Natural killer cell (primary cell): ENCODE measurements around the gene ANXA1. TPM values are rescaled to one million over a fixed set of nuclear protein-coding genes. Genes with fewer than 3 reads are reported as not detected.

Experiments used
- ATAC-seq, 3 donors: fragments of 150-1000 bp in 2 of 3; fragments of 200-7000 bp in 1 of 3; cut with Tn5 transposase; 1 replicate in 1 of 3; 2 replicates in 2 of 3; pipeline ENCODE4 v1.10.0; 2021; ENCODE audit warnings: mild to moderate bottlenecking in 2 of 3, moderate library complexity in 2 of 3
- DNase-seq, 2 donors: peaks; one replicate each; pipeline versions ENCODE4 v3.0.0 to v3.0.0-alpha.2; 2013 to 2021; ENCODE audit warnings: mixed read lengths in 1 of 2
- H3K27ac ChIP-seq: one replicate; pipeline ENCODE4 v1.5.1; 2013; ENCODE audit warnings: mild to moderate bottlenecking, low read length
- H3K27me3 ChIP-seq: one replicate; pipeline ENCODE4 v1.6.1; 2013; ENCODE audit warnings: low read length; ENCODE audit not compliant: control insufficient read depth, insufficient read depth
- H3K36me3 ChIP-seq: one replicate; pipeline ENCODE4 v1.6.1; 2013; ENCODE audit warnings: low read length; ENCODE audit not compliant: control insufficient read depth, insufficient read depth
- H3K4me1 ChIP-seq: one replicate; pipeline ENCODE4 v1.6.1; 2013; ENCODE audit warnings: low read length; ENCODE audit not compliant: control insufficient read depth, insufficient read depth
- H3K4me3 ChIP-seq: one replicate; pipeline ENCODE4 v1.5.1; 2013; ENCODE audit warnings: low read length
- H3K9me3 ChIP-seq: one replicate; pipeline ENCODE4 v1.6.1; 2013; ENCODE audit warnings: low read length; ENCODE audit not compliant: control insufficient read depth, insufficient read depth
- H3K27ac Mint-ChIP-seq, 2 donors: one replicate each; pipeline ENCODE4 v1.8.0; 2022; ENCODE audit warnings: mild to moderate bottlenecking in 2 of 2, mixed read lengths in 2 of 2, moderate library complexity in 1 of 2
- H3K27me3 Mint-ChIP-seq, 2 donors: one replicate each; pipeline ENCODE4 v1.8.0; 2022; ENCODE audit warnings: low read depth in 2 of 2, mixed read lengths in 2 of 2
- H3K36me3 Mint-ChIP-seq: one replicate; pipeline ENCODE4 v1.8.0; 2022; ENCODE audit warnings: mixed read lengths
- H3K4me1 Mint-ChIP-seq, 2 donors: one replicate each; pipeline ENCODE4 v1.8.0; 2022; ENCODE audit warnings: mixed read lengths in 2 of 2
- H3K4me3 Mint-ChIP-seq: one replicate; pipeline ENCODE4 v1.8.0; 2022; ENCODE audit warnings: mild to moderate bottlenecking, moderate library complexity, mixed read lengths
- H3K9me3 Mint-ChIP-seq, 2 donors: one replicate each; pipeline ENCODE4 v1.8.0; 2022; ENCODE audit warnings: mixed read lengths in 2 of 2
- CTCF ChIP-seq: fragments of 200-600 bp; IDR thresholded peaks from one replicate; pipeline ENCODE4 v1.8.0; 2022; ENCODE audit warnings: antibody characterized with exemption
- WGBS: methylation state at CpG from one replicate; pipeline ENCODE4 v1.1.7; 2013; ENCODE audit warnings: missing lambda C conversion rate; ENCODE audit not compliant: insufficient coverage; 5-methylcytosine and 5-hydroxymethylcytosine counted together
- intact Hi-C: fragments of 100-400 bp; cut with micrococcal nuclease; formaldehyde crosslinking; loops from one replicate; pipeline ENCODE4 v1.14.2; 2022
- total RNA-seq, 4 donors: library from RNA; stranded (reverse); fragments of 120-200 nt in 1 of 4; gene quantifications; one replicate each; pipeline versions ENCODE4 v1.2.3 to v1.2.4, GENCODE V29; 2013 to 2022

Gene ANXA1
- total RNA-seq, 3 donors from 2014 or later (not counting 1 experiment from before 2014, with no cell fraction given): 362 to 1,065 (median 419) TPM

- Histone ChIP-seq H3K4me3 (no peak overlapping the region), H3K27me3 (no peaks in the 10 kb centered on the region), H3K36me3 (peaks cover 45% of the 10 kb centered on the region), H3K27ac (no peak overlapping the region), H3K9me3 (no peaks in the 10 kb centered on the region), H3K4me1 (peaks cover 15% of the 10 kb centered on the region)
- Mint-ChIP-seq H3K27ac (peak overlapping the region; percentile 95), H3K36me3 (peaks cover 12% of the 10 kb centered on the region), H3K27me3 (no peaks in the 10 kb centered on the region), H3K4me1 (peaks cover 54 to 58% of the 10 kb centered on the region in 2 donors), H3K9me3 (no peaks in the 10 kb centered on the region), H3K4me3 (peak overlapping the region; percentile 55)
- no peak for TF ChIP-seq CTCF
- ATAC-seq: no peak
- DNase-seq: no peak
- intact Hi-C loops: loop anchor here (10.0 kb wide), 2 partner anchors 132 to 852 kb away; no protein-coding TSS in a partner anchor
These were observed 5.2 kb downstream of the ANXA1 start for GRCh38 chr9:73156865-73157187.

GRCh38 chr9:73157811-73158210 lies 6.1 kb downstream of the ANXA1 start:
- peaks cover 15% of the 10 kb centered on the region for H3K4me1 ChIP-seq
- ATAC-seq (no peak), DNase-seq (no peak)
- no peak overlapping the region for H3K27ac ChIP-seq
- H3K9me3 Mint-ChIP-seq: no peaks in the 10 kb centered on the region
- H3K36me3 Mint-ChIP-seq: peaks cover 15% of the 10 kb centered on the region
- H3K27ac Mint-ChIP-seq: peak overlapping the region; percentile 95
- H3K4me3 ChIP-seq: no peak overlapping the region
- no peaks in the 10 kb centered on the region for H3K9me3 ChIP-seq
- no peaks in the 10 kb centered on the region for H3K27me3 Mint-ChIP-seq
- no peak for TF ChIP-seq CTCF
- intact Hi-C loops: loop anchor here (10.0 kb wide), 2 partner anchors 133 to 853 kb away; no protein-coding TSS in a partner anchor
- WGBS: 79% methylated on average over 2 of the region's 2 CpGs
- H3K4me3 Mint-ChIP-seq: no peak overlapping the region
- H3K4me1 Mint-ChIP-seq: peaks cover 51 to 54% of the 10 kb centered on the region in 2 donors
- H3K36me3 ChIP-seq: peaks cover 55% of the 10 kb centered on the region
- H3K27me3 ChIP-seq: no peaks in the 10 kb centered on the region

- no peak for ATAC-seq
- WGBS: 93% methylated on average over 6 of the region's 6 CpGs
- H3K9me3 Mint-ChIP-seq: no peaks in the 10 kb centered on the region
- peaks cover 42 to 45% of the 10 kb centered on the region in 2 donors for H3K4me1 Mint-ChIP-seq
- peaks cover 64% of the 10 kb centered on the region for H3K36me3 ChIP-seq
- H3K36me3 Mint-ChIP-seq: peaks cover 24% of the 10 kb centered on the region
- H3K27me3 Mint-ChIP-seq: no peaks in the 10 kb centered on the region
- H3K4me3 Mint-ChIP-seq: no peak overlapping the region
- no peak overlapping the region for H3K27ac ChIP-seq
- peaks cover 16% of the 10 kb centered on the region for H3K4me1 ChIP-seq
- H3K27me3 ChIP-seq: no peaks in the 10 kb centered on the region
- no peak for TF ChIP-seq CTCF
- no peak for DNase-seq
- H3K27ac Mint-ChIP-seq: peak overlapping the region; percentile 95
- no peaks in the 10 kb centered on the region for H3K9me3 ChIP-seq
- H3K4me3 ChIP-seq: no peak overlapping the region
- intact Hi-C loops: loop anchor here (10.0 kb wide), 2 partner anchors 134 to 854 kb away; no protein-coding TSS in a partner anchor
These were observed 7.1 kb downstream of the ANXA1 start for GRCh38 chr9:73158723-73159122.

- no peak overlapping the region for H3K4me3 Mint-ChIP-seq
- TF ChIP-seq CTCF: no peak
- no peaks in the 10 kb centered on the region for H3K9me3 Mint-ChIP-seq
- H3K27ac ChIP-seq: no peak overlapping the region
- peaks cover 21 to 25% of the 10 kb centered on the region in 2 donors for H3K4me1 Mint-ChIP-seq
- peaks cover 38% of the 10 kb centered on the region for H3K36me3 Mint-ChIP-seq
- peak overlapping the region; percentile 20 to 70 for H3K27ac Mint-ChIP-seq
- ATAC-seq (no peak), DNase-seq (no peak)
- H3K4me1 ChIP-seq: peaks cover 8% of the 10 kb centered on the region
- H3K9me3 ChIP-seq: no peaks in the 10 kb centered on the region
- no peaks in the 10 kb centered on the region for H3K27me3 Mint-ChIP-seq
- 100% methylated on average over 4 of the region's 5 CpGs for WGBS
- H3K4me3 ChIP-seq: no peak overlapping the region
- intact Hi-C loops: no loop called here
- H3K36me3 ChIP-seq: peaks cover 85% of the 10 kb centered on the region
- no peaks in the 10 kb centered on the region for H3K27me3 ChIP-seq
These were observed 9.2 kb downstream of the ANXA1 start for GRCh38 chr9:73160868-73161267.
